NCI-H187 (cell line): ENCODE results near the gene NOXO1.
"Not testable (repeated sequence)": the region's sequence is repeated elsewhere in the genome, so short reads cannot be mapped to it uniquely, and the experiment has no call there.

Experiments
- DNase-seq, 2 experiments: peaks; one replicate each; lab custom pipeline; 2025; lab: John Stamatoyannopoulos, UW

The NOXO1 gene

GRCh38 chr16:1942047-1942809, 39.0 kb downstream of the NOXO1 start:
- no peak for DNase-seq

GRCh38 chr16:1941162-1942046, 39.9 kb downstream of the NOXO1 start:
- DNase-seq = no peak

GRCh38 chr16:1940273-1941161, 40.8 kb downstream of the NOXO1 start:
- no peak for DNase-seq

GRCh38 chr16:1939833-1940232, 41.4 kb downstream of the NOXO1 start:
- not testable (repeated sequence) for DNase-seq

GRCh38 chr16:1938910-1939309, 42.4 kb downstream of the NOXO1 start:
- DNase-seq = no peak

GRCh38 chr16:1938316-1938715, 43.0 kb downstream of the NOXO1 start:
- no peak for DNase-seq

GRCh38 chr16:1936945-1937479, 44.3 kb downstream of the NOXO1 start:
- DNase-seq = no peak

GRCh38 chr16:1933097-1933661, 48.1 kb downstream of the NOXO1 start:
- DNase-seq = no peak

- DNase-seq = no peak
Measured at GRCh38 chr16:1932050-1933028, 48.9 kb downstream of the NOXO1 start.

- no peak for DNase-seq
Measured at GRCh38 chr16:1930338-1930720, 50.9 kb downstream of the NOXO1 start.

GRCh38 chr16:1929578-1930337, 51.5 kb downstream of the NOXO1 start:
- DNase-seq = peak; percentile 86 to 92

GRCh38 chr16:1929105-1929504, 52.2 kb downstream of the NOXO1 start:
- no peak for DNase-seq
